ENCODE results near the gene TM4SF5. TPM values are rescaled to one million over a fixed set of nuclear protein-coding genes. Genes with fewer than 3 reads are reported as not detected.

TM4SF5 gene
- total RNA-seq, 1 donor from 2014 or later: 5.3 TPM

DNA sequence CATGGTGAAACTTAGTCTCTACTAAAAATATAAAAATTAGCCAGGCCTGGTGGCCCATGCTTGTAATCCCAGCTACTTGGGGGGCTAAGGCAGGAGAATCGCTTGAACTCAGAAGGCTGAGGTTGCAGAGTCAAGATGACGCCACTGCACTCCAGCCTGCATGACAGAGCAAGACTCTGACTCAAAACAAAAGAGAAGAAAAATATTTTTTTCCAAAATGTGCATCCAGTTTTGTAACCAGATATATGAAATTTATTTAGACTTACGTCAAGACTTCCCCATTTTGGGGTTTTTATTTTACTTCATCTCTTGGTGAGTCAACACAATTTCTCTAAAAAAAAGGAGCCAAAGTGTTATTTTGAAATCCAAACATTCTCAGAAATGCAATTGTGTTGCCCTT lies 5.5 kb upstream of the TM4SF5 start:
- DNase-seq (ENCODE audit: extremely low spot score, unreplicated experiment): no peak
- TF ChIP-seq, protein P1, sequence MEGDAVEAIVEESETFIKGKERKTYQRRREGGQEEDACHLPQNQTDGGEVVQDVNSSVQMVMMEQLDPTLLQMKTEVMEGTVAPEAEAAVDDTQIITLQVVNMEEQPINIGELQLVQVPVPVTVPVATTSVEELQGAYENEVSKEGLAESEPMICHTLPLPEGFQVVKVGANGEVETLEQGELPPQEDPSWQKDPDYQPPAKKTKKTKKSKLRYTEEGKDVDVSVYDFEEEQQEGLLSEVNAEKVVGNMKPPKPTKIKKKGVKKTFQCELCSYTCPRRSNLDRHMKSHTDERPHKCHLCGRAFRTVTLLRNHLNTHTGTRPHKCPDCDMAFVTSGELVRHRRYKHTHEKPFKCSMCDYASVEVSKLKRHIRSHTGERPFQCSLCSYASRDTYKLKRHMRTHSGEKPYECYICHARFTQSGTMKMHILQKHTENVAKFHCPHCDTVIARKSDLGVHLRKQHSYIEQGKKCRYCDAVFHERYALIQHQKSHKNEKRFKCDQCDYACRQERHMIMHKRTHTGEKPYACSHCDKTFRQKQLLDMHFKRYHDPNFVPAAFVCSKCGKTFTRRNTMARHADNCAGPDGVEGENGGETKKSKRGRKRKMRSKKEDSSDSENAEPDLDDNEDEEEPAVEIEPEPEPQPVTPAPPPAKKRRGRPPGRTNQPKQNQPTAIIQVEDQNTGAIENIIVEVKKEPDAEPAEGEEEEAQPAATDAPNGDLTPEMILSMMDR (conservative IDR thresholded peaks at IDR 0.05): no peak
- H3K4me1 Mint-ChIP-seq (ENCODE audit: unreplicated experiment): no peaks in the 10 kb centered on the region
- no peaks in the 10 kb centered on the region for H3K36me3 Mint-ChIP-seq
- no peaks in the 10 kb centered on the region for H3K9me3 Mint-ChIP-seq
- no peak overlapping the region for H3K27ac Mint-ChIP-seq
- peaks cover 4% of the 10 kb centered on the region for H3K27me3 Mint-ChIP-seq
- H3K4me3 Mint-ChIP-seq: no peak overlapping the region

DNA sequence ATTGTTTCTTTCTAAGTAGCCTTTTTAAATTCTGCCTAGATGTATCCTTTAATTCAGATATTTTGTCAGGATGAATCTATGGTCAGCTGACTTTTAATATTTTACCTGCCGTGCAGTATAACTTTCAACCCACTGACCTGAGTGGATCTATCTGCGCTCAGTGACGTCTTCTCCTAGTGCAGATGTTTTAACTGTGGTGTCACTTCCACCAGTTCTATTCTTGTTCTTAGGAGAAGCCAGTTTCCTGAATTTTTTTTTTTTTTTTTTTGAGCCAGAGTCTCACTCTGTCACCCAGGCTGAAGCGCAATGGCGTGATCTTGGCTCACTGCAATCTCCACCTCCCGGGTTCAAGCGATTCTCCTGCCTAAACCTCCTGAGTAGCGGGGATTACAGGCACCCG lies 5.0 kb upstream of the TM4SF5 start:
- Mint-ChIP-seq H3K36me3 (no peaks in the 10 kb centered on the region), H3K9me3 (no peaks in the 10 kb centered on the region), H3K27ac (no peak overlapping the region), H3K4me1 (ENCODE audit: unreplicated experiment) (no peaks in the 10 kb centered on the region), H3K4me3 (no peak overlapping the region), H3K27me3 (peaks cover 8% of the 10 kb centered on the region)
- TF ChIP-seq, protein P1 (conservative IDR thresholded peaks at IDR 0.05): no peak
- DNase-seq (ENCODE audit: extremely low spot score, unreplicated experiment): no peak

DNA sequence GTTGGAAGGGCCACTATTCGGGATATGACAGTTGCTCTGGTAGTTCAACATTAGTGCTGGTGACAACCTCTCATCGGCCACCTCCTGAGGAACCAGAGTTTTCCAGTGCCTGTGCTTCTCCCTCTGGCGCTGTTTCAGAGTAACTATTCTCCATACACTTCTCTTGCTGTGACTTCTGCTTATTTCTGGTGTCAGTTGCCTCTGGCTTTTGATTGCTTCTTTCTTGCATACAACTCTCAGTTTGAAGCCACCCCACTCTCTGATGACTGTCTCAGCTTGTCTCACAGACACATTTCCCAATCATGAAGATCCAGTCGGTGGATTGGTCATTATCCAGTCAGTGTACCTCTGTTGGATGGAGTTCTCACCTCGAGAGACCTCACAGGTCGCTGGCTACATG lies 3.4 kb upstream of the TM4SF5 start:
- Mint-ChIP-seq H3K4me1 (ENCODE audit: unreplicated experiment) (no peaks in the 10 kb centered on the region), H3K36me3 (no peaks in the 10 kb centered on the region), H3K27me3 (peaks cover 18% of the 10 kb centered on the region), H3K27ac (no peak overlapping the region), H3K9me3 (no peaks in the 10 kb centered on the region), H3K4me3 (no peak overlapping the region)
- TF ChIP-seq, protein P1 (conservative IDR thresholded peaks at IDR 0.05): no peak
- no peak for DNase-seq (ENCODE audit: extremely low spot score, unreplicated experiment)

DNA sequence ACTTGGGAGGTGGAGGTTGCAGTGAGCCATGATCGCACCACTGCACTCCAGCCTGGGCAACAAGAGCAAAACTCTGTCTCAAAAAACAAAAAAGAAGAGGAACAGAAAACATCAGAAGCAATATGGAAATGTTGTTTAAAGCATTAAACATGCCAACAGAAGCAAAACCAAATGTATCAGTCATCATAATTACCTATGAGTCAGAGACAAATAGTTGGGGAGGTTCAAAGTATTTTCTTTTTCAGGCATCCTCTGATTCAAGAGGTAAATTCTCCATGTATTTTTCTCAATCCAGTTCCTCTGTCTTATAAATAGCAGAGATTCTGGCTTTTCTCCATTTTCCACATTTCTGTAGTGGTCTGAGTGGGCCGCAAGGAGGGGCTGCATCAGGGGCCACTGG lies 2.1 kb upstream of the TM4SF5 start:
- H3K4me3 Mint-ChIP-seq: no peak overlapping the region
- H3K4me1 Mint-ChIP-seq (ENCODE audit: unreplicated experiment): no peaks in the 10 kb centered on the region
- peaks cover 20% of the 10 kb centered on the region for H3K27me3 Mint-ChIP-seq
- H3K36me3 Mint-ChIP-seq: no peaks in the 10 kb centered on the region
- no peaks in the 10 kb centered on the region for H3K9me3 Mint-ChIP-seq
- DNase-seq (ENCODE audit: extremely low spot score, unreplicated experiment): no peak
- TF ChIP-seq, protein P1 (conservative IDR thresholded peaks at IDR 0.05): no peak
- peak overlapping the region; percentile 50 for H3K27ac Mint-ChIP-seq

DNA sequence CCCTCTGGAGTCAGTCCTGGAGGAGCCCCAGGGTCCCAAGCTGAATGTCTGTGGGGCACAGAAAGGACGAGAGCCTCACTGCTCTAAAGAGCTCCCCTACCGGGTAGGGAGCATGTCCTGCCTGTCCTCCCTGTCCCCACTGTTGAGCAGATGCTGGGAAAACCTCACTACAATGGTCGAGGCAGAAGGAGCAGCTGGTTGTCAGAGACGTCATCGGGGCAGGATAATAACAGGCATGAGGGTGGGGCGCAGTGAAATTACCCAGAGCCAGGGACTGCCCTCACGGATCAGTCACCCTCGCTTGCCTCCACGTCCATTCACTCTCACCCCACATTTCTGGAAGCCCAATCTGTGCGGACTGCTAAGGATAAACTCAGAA lies 538 bp downstream of the TM4SF5 start:
- Mint-ChIP-seq H3K9me3 (no peaks in the 10 kb centered on the region), H3K4me3 (no peak overlapping the region), H3K36me3 (no peaks in the 10 kb centered on the region), H3K4me1 (ENCODE audit: unreplicated experiment) (no peaks in the 10 kb centered on the region), H3K27me3 (peaks cover 22% of the 10 kb centered on the region), H3K27ac (no peak overlapping the region)
- DNase-seq (ENCODE audit: extremely low spot score, unreplicated experiment): no peak
- TF ChIP-seq, protein P1 (conservative IDR thresholded peaks at IDR 0.05): no peak

All from type B pancreatic cell (in vitro differentiated cells).